Spleen (tissue), 11 donors: ENCODE data around the gene SPRY1. TPM values are rescaled to one million over a fixed set of nuclear protein-coding genes. Genes with fewer than 3 reads are reported as not detected.

Experiments
- DNase-seq: peaks from one replicate; pipeline ENCODE4 v3.0.0-alpha.2; 2020
- H3K27ac ChIP-seq, 8 donors: fragments of 200-600 bp; sonication (generic) in 7 of 8; 1 replicate in 4 of 8; 2 replicates in 4 of 8; pipeline versions ENCODE4 v1.5.0 to v1.8.0; 2016 to 2021; ENCODE audit warnings: inconsistent platforms in 4 of 8, mild to moderate bottlenecking in 4 of 8, moderate library complexity in 1 of 8
- H3K27me3 ChIP-seq, 7 donors: fragments of 200-600 bp; sonication (generic) in 6 of 7; replicated peaks in 1 of 7; 1 replicate in 4 of 7; 2 replicates in 3 of 7; pipeline versions ENCODE4 v1.5.0 to v1.8.0; 2016 to 2021; ENCODE audit warnings: inconsistent platforms in 3 of 7, mild to moderate bottlenecking in 1 of 7
- H3K36me3 ChIP-seq, 6 donors: fragments of 200-600 bp; sonication (generic) in 5 of 6; 1 replicate in 4 of 6; 2 replicates in 2 of 6; pipeline versions ENCODE4 v1.5.0 to v1.8.0; 2016 to 2021; ENCODE audit warnings: inconsistent platforms in 2 of 6
- H3K4me1 ChIP-seq, 6 donors: fragments of 200-600 bp; sonication (generic) in 5 of 6; 1 replicate in 3 of 6; 2 replicates in 3 of 6; pipeline versions ENCODE4 v1.5.0 to v1.8.0; 2016 to 2021; ENCODE audit warnings: inconsistent platforms in 3 of 6
- H3K4me3 ChIP-seq, 8 donors: fragments of 200-600 bp; sonication (generic) in 7 of 8; 1 replicate in 4 of 8; 2 replicates in 4 of 8; pipeline versions ENCODE4 v1.5.0 to v1.8.0; 2016 to 2021; ENCODE audit warnings: inconsistent platforms in 4 of 8, mild to moderate bottlenecking in 4 of 8, moderate library complexity in 2 of 8
- H3K9me3 ChIP-seq, 8 donors: fragments of 200-600 bp; sonication (generic) in 7 of 8; 1 replicate in 4 of 8; 2 replicates in 4 of 8; pipeline versions ENCODE4 v1.5.0 to v1.8.0; 2016 to 2021; ENCODE audit warnings: inconsistent platforms in 4 of 8
- CTCF ChIP-seq, 11 experiments: fragments of 200-600 bp in 7 of 11; fragments of 450-650 bp in 4 of 11; sonication (generic) in 4 of 11; IDR thresholded peaks in 8 of 11; conservative IDR thresholded peaks in 3 of 11; 1 replicate in 7 of 11; 2 replicates in 4 of 11; pipeline versions ENCODE4 v1.4.0 to v1.8.0; 2016 to 2021; ENCODE audit warnings: antibody characterized with exemption in 11 of 11, inconsistent platforms in 4 of 11, mild to moderate bottlenecking in 1 of 11
- POLR2A ChIP-seq, 3 donors: fragments of 450-650 bp; IDR thresholded peaks; one replicate each; pipeline ENCODE4 v1.5.1; 2017; ENCODE audit warnings: antibody characterized with exemption in 3 of 3, mild to moderate bottlenecking in 1 of 3
- POLR2AphosphoS5 ChIP-seq, 3 donors: sonication (generic); formaldehyde crosslinking; IDR thresholded peaks; one replicate each; pipeline ENCODE4 v1.5.1; 2017; ENCODE audit warnings: antibody characterized with exemption in 3 of 3
- WGBS, 5 donors: extraction: QIAGEN DNeasy Blood & Tissue Kit in 3 of 5; methylation state at CpG; one replicate each; pipeline versions ENCODE4 v1.1.5 to v1.1.7; 2013 to 2018; 5-methylcytosine and 5-hydroxymethylcytosine counted together
- intact Hi-C: fragments of 100-400 bp; cut with DNase I; formaldehyde crosslinking; loops from one replicate; pipeline ENCODE4 v1.15.0; 2023; ENCODE audit warnings: low total_unique reads
- polyA plus RNA-seq, 3 donors: library from polyadenylated mRNA; stranded (reverse); fragments of 200-250 nt; gene quantifications; one replicate each; pipeline ENCODE4 v1.2.1, GENCODE V29; 2013
- total RNA-seq, 7 donors: library from RNA; depleted of rRNA in 3 of 7; stranded (reverse); fragments of >200 nt in 3 of 7; fragmentation: NEBNext Ultra II Directional in 4 of 7; extraction: Animal tissue kit (Norgen Biotek cat#: 25700) in 4 of 7; gene quantifications; one replicate each; pipeline versions ENCODE4 v1.1.0 to v1.2.1, GENCODE V29; 2016 to 2021
- donor health status: healthy with polysubstance abuse.
- donor health status: DM: no; HTN: no; CAD: no; lungs with moderate emphysema.
- donor health status: DM: no; HTN: no; CAD: no.
- donor health status: Bipolar disorder and iron deficiency.
- donor health status: healthy.
- donor health status: DM: no; HTN: no; CAD: no.
- donor health status: DM: yes; HTN: yes; CAD: no.

The SPRY1 gene
- total and polyA plus RNA-seq, 10 donors: 7.2 to 71.3 (median 30.6) TPM

DNA sequence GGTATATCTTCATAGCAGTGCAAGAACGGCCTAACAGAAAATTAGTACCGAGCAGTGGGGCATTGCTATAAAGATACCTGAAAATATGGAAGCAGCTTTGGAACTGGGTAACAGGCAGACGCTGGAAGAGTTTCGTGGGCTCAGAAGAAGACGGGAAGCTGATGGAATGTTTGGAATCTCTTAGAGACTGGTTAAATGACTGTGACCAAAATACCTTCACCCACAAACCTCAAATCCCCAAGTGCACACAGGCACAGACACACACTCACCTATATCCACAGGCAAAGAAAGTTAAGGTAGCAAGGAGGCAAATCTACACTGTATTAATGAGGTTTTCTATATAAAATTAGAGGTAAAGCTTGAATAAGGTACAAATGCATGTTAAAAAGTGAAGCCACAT lies 14.6 kb upstream of the SPRY1 start:
- WGBS, 5 donors: 83 to 94% (median 83%) methylated on average over 5 of the region's 5 CpGs
- H3K4me3 ChIP-seq: no peak overlapping the region
- intact Hi-C loops: no loop called here
- no peaks in the 10 kb centered on the region for H3K9me3 ChIP-seq
- H3K27me3 ChIP-seq: no peaks in the 10 kb centered on the region
- TF ChIP-seq CTCF (IDR thresholded peaks at IDR 0.05 in 8 of 11, conservative IDR thresholded peaks at IDR 0.05 in 3 of 11): no peak
- TF ChIP-seq POLR2A (IDR thresholded peaks at IDR 0.05): no peak
- TF ChIP-seq POLR2AphosphoS5 (IDR thresholded peaks at IDR 0.05): no peak
- H3K36me3 ChIP-seq: no peaks in the 10 kb centered on the region
- H3K4me1 ChIP-seq: no peaks in the 10 kb centered on the region
- no peak overlapping the region for H3K27ac ChIP-seq
- DNase-seq: no peak

DNA sequence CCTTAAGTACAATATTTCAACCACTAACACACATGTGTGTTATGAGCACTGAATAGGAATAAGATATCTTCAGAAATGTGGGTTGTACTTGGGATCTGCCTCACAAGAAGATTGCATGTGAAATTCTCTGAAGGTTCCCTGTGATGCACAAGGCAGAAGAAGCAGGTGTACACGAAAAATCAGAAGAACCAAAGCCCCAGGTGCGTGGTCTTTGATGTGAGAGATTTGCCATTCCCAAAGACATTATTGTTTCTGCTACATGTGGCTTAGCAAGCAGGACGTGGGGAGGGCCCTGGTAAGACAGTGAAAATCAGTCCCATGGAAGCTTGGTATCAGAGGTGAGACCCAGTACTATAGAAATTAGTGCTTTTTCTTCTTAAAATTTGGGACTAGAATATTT lies 13.0 kb upstream of the SPRY1 start:
- Histone ChIP-seq H3K36me3 (no peaks in the 10 kb centered on the region), H3K9me3 (no peaks in the 10 kb centered on the region), H3K27ac (no peak overlapping the region), H3K27me3 (no peaks in the 10 kb centered on the region), H3K4me3 (no peak overlapping the region), H3K4me1 (no peaks in the 10 kb centered on the region)
- TF ChIP-seq CTCF (IDR thresholded peaks at IDR 0.05 in 8 of 11, conservative IDR thresholded peaks at IDR 0.05 in 3 of 11): no peak
- TF ChIP-seq POLR2AphosphoS5 (IDR thresholded peaks at IDR 0.05): no peak
- no peak for TF ChIP-seq POLR2A (IDR thresholded peaks at IDR 0.05)
- 60 to 87% (median 78%) methylated on average over 3 of the region's 3 CpGs for WGBS, 5 donors
- DNase-seq: no peak
- intact Hi-C loops: no loop called here

DNA sequence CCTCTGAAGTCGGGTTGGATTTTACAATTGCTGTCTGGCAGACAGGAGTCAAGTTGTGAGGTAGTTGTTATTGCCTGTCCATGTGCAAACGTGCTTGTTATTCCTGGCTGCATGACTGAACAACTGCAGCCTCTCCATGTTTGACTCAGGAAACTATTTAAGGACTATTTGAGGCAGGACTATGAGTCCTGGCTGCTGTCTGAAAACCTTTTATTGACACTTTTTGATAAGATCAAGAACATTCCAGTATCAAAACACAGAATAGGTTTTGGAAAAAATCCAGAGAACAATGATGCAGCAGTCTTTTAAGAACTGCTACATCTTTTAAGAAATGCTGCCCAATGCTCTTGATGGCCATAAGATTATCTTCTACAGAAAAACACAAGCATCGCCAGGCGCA lies 10.0 kb upstream of the SPRY1 start:
- no peak for DNase-seq
- Histone ChIP-seq H3K27me3 (no peaks in the 10 kb centered on the region), H3K4me3 (no peak overlapping the region), H3K4me1 (peaks cover 0 to 5% (median 0%) of the 10 kb centered on the region in 6 donors), H3K9me3 (no peaks in the 10 kb centered on the region), H3K27ac (no peak overlapping the region), H3K36me3 (no peaks in the 10 kb centered on the region)
- WGBS, 5 donors: 52 to 74% (median 60%) methylated on average over 4 of the region's 4 CpGs
- intact Hi-C loops: no loop called here
- TF ChIP-seq POLR2A (IDR thresholded peaks at IDR 0.05) (no peak), CTCF (IDR thresholded peaks at IDR 0.05 in 8 of 11, conservative IDR thresholded peaks at IDR 0.05 in 3 of 11) (no peak), POLR2AphosphoS5 (IDR thresholded peaks at IDR 0.05) (no peak)

- Histone ChIP-seq H3K9me3 (no peaks in the 10 kb centered on the region), H3K36me3 (no peaks in the 10 kb centered on the region), H3K4me1 (peaks cover 0 to 8% (median under 1%) of the 10 kb centered on the region in 6 donors), H3K27me3 (no peaks in the 10 kb centered on the region), H3K27ac (no peak overlapping the region), H3K4me3 (no peak overlapping the region)
- peak in 7 of 11 experiments; percentile 33 to 51 (median 48) for TF ChIP-seq CTCF (IDR thresholded peaks at IDR 0.05 in 8 of 11, conservative IDR thresholded peaks at IDR 0.05 in 3 of 11)
- no peak for TF ChIP-seq POLR2A (IDR thresholded peaks at IDR 0.05)
- 33 to 44% (median 36%) methylated on average over 3 of the region's 3 CpGs for WGBS, 5 donors
- no peak for DNase-seq
- intact Hi-C loops: loop anchor here (10.0 kb wide), 1 partner anchor 264 kb away; no protein-coding TSS in a partner anchor
Measured at GRCh38 chr4:123390846-123391456, 5.6 kb upstream of the SPRY1 start.
